MM.1S (cell line): ENCODE data around the gene DNAJC8.

ENCODE experiments used
- DNase-seq: peaks from one replicate; pipeline ENCODE4 v3.0.0-alpha.2; 2015
- H2AFZ ChIP-seq: fragments of 300-600 bp; sonication (generic); 2 replicates; pipeline ENCODE4 v1.6.0; 2016; ENCODE audit warnings: antibody characterized with exemption, low read length
- H3F3A ChIP-seq: fragments of 300-600 bp; sonication (generic); 2 replicates; pipeline ENCODE4 v1.6.1; 2016; ENCODE audit warnings: mild to moderate bottlenecking, antibody characterized with exemption, low read length, moderate library complexity, mixed read lengths; ENCODE audit not compliant: insufficient read depth
- H3K27ac ChIP-seq: fragments of 300-600 bp; sonication (generic); 2 replicates; pipeline ENCODE4 v1.5.1; 2016; ENCODE audit warnings: mild to moderate bottlenecking, low read length
- H3K27me3 ChIP-seq: fragments of 300-600 bp; sonication (generic); replicated peaks from 2 replicates; pipeline ENCODE4 v1.6.0; 2016; ENCODE audit warnings: low read length; ENCODE audit not compliant: insufficient read depth
- H3K36me3 ChIP-seq: fragments of 300-600 bp; sonication (generic); replicated peaks from 2 replicates; pipeline ENCODE4 v1.6.1; 2016; ENCODE audit warnings: mild to moderate bottlenecking, low read length, mixed read lengths; ENCODE audit not compliant: insufficient read depth
- H3K4me1 ChIP-seq: fragments of 300-600 bp; sonication (generic); 2 replicates; pipeline ENCODE4 v1.6.1; 2016; ENCODE audit warnings: low read length, mixed read lengths
- H3K4me2 ChIP-seq: fragments of 300-600 bp; sonication (generic); 2 replicates; pipeline ENCODE4 v1.6.0; 2016; ENCODE audit warnings: low read depth, low read length
- H3K4me3 ChIP-seq: fragments of 300-600 bp; sonication (generic); 2 replicates; pipeline ENCODE4 v1.5.1; 2016; ENCODE audit warnings: low read length, mixed read lengths
- H3K79me2 ChIP-seq: fragments of 300-600 bp; sonication (generic); 2 replicates; pipeline ENCODE4 v1.6.1; 2016; ENCODE audit warnings: mixed run types, low read length, mixed read lengths
- H3K9ac ChIP-seq: fragments of 300-600 bp; sonication (generic); 2 replicates; pipeline ENCODE4 v1.6.1; 2016; ENCODE audit warnings: low read length, mixed read lengths
- H3K9me2 ChIP-seq: fragments of 300-600 bp; sonication (generic); replicated peaks from 2 replicates; pipeline ENCODE4 v1.6.1; 2016; ENCODE audit warnings: mild to moderate bottlenecking, low read length, mixed read lengths; ENCODE audit not compliant: insufficient read depth
- H3K9me3 ChIP-seq: fragments of 300-600 bp; sonication (generic); replicated peaks from 2 replicates; pipeline ENCODE4 v1.6.1; 2016; ENCODE audit warnings: mild to moderate bottlenecking, low read length, mixed read lengths; ENCODE audit not compliant: insufficient read depth
- H4K20me1 ChIP-seq: fragments of 300-600 bp; sonication (generic); 2 replicates; pipeline ENCODE4 v1.6.1; 2016; ENCODE audit warnings: mild to moderate bottlenecking, low read length, moderate library complexity, mixed read lengths; ENCODE audit not compliant: insufficient read depth
- EZH2 ChIP-seq: fragments of 300-600 bp; sonication (generic); optimal IDR thresholded peaks from 2 replicates; pipeline ENCODE3; 2017; ENCODE audit warnings: low read depth, mild to moderate bottlenecking, antibody characterized with exemption, low read length, mixed read lengths
- EZH2phosphoT487 ChIP-seq: fragments of 300-600 bp; sonication (generic); IDR thresholded peaks from 2 replicates; pipeline ENCODE4 v1.6.1; 2018; ENCODE audit warnings: antibody characterized with exemption, low read length
- TF ChIP-seq, protein P1 (sequence below): fragments of 300-600 bp; sonication (generic); IDR thresholded peaks from 2 replicates; pipeline ENCODE4 v1.5.1; 2016; ENCODE audit warnings: antibody characterized with exemption, low read length, mixed read lengths

Gene DNAJC8

DNA sequence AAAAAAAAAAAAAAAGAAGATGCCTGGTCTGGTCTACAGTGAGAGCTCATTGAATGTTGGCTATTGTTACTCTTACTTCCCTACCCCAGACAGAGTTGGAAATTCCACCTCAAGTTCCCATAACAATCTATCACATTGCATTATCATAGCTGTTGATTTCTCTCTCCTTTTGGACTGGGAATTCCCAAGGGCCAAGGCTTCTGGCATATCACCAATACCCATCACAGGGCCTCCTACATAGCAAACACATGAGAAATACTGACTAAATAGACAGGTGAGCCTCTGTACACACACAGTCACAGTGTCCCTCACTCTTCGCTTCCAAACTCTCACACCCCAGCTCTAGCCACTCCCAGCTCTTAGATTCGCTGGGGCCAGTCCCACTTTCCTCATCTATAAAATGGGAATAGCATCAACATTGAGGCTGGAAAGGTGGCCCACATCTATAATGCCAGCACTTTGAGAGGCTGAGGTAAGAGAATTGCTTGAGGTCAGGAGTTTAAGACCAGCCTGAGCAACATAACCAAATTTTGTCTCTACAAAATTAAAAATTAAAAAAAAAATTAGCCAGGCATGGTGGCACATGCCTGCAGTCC, 62.7 kb downstream of the DNAJC8 start:
- Histone ChIP-seq H3K9me3 (no peaks in the 10 kb centered on the region), H3K4me2 (no peak overlapping the region), H3K4me1 (peaks cover 43% of the 10 kb centered on the region), H3K4me3 (no peak overlapping the region), H3K27me3 (no peaks in the 10 kb centered on the region), H3F3A (peaks cover 26% of the 10 kb centered on the region), H3K9me2 (no peaks in the 10 kb centered on the region), H3K36me3 (no peaks in the 10 kb centered on the region), H3K79me2 (no peaks in the 10 kb centered on the region), H3K9ac (no peak overlapping the region), H4K20me1 (no peaks in the 10 kb centered on the region), H2AFZ (no peak overlapping the region), H3K27ac (no peak overlapping the region)
- no peak for DNase-seq
- TF ChIP-seq, protein P1, sequence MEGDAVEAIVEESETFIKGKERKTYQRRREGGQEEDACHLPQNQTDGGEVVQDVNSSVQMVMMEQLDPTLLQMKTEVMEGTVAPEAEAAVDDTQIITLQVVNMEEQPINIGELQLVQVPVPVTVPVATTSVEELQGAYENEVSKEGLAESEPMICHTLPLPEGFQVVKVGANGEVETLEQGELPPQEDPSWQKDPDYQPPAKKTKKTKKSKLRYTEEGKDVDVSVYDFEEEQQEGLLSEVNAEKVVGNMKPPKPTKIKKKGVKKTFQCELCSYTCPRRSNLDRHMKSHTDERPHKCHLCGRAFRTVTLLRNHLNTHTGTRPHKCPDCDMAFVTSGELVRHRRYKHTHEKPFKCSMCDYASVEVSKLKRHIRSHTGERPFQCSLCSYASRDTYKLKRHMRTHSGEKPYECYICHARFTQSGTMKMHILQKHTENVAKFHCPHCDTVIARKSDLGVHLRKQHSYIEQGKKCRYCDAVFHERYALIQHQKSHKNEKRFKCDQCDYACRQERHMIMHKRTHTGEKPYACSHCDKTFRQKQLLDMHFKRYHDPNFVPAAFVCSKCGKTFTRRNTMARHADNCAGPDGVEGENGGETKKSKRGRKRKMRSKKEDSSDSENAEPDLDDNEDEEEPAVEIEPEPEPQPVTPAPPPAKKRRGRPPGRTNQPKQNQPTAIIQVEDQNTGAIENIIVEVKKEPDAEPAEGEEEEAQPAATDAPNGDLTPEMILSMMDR: no peak
- TF ChIP-seq EZH2 (no peak), EZH2phosphoT487 (no peak)

DNA sequence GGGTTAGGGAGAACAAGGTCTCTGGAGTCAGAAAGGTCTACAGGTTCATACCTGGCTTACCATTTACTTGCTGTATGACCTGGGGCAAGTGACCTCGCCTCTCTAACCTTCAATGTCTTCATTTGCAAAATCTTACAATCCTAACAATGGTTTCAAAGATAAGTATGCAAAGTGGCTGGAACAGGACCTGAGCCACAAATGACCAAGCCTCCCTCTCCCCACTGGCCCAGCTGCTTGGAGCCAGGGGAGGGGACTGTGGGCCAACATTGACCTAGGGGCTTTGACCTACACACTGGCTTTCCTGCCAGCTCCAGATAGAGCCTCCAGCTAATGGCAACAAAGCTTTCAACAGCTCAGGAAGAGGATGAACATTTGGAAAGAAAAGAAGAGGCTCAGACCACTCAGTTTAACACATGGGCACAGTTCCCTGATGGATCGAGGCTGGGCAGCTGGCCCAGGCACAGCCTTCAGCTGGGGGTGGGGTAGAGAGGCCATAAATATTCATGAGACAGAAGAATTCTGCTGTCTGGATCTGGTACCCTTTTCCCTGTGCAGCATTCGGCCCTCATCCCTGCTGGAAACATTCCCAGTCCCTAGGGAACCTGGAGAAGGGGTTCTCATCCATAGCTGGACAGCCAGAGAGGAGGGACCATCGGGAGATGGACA, 69.2 kb downstream of the DNAJC8 start:
- TF ChIP-seq EZH2 (no peak), EZH2phosphoT487 (no peak)
- TF ChIP-seq, protein P1: no peak
- Histone ChIP-seq H3K27ac (no peak overlapping the region), H3K36me3 (no peaks in the 10 kb centered on the region), H3K9ac (no peak overlapping the region), H3F3A (no peaks in the 10 kb centered on the region), H3K9me2 (no peaks in the 10 kb centered on the region), H4K20me1 (no peaks in the 10 kb centered on the region), H3K4me3 (no peak overlapping the region), H3K27me3 (no peaks in the 10 kb centered on the region), H3K79me2 (no peaks in the 10 kb centered on the region), H2AFZ (no peak overlapping the region), H3K4me2 (no peak overlapping the region), H3K4me1 (peaks cover 5% of the 10 kb centered on the region), H3K9me3 (no peaks in the 10 kb centered on the region)
- no peak for DNase-seq

DNA sequence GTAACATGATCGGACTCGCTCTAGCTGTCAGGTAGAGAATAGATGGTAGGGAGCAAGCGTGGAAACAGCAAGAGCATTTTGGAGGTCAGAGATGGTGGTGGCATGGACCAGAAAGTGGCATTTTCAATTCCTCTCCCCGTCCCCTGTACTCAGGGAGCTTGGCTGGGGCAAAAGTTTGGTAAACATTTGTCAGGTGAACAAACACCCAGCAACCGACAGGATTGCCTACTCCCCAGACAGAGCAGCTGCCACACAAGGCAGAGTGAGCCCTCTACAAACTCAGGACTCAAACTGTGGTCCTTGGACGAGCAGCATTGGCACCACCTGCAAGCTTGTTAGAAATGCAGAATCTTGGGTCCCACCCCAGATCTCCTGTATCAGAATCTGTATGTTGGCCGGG, 70.7 kb downstream of the DNAJC8 start:
- H3K4me3 ChIP-seq: no peak overlapping the region
- H3K79me2 ChIP-seq: no peaks in the 10 kb centered on the region
- no peaks in the 10 kb centered on the region for H3K36me3 ChIP-seq
- no peaks in the 10 kb centered on the region for H3K4me1 ChIP-seq
- no peaks in the 10 kb centered on the region for H3K9me2 ChIP-seq
- no peaks in the 10 kb centered on the region for H3K9me3 ChIP-seq
- H3K9ac ChIP-seq: no peak overlapping the region
- TF ChIP-seq EZH2 (no peak), EZH2phosphoT487 (no peak)
- TF ChIP-seq, protein P1: no peak
- H3F3A ChIP-seq: no peaks in the 10 kb centered on the region
- H3K27me3 ChIP-seq: no peaks in the 10 kb centered on the region
- no peak overlapping the region for H3K4me2 ChIP-seq
- H2AFZ ChIP-seq: no peak overlapping the region
- H3K27ac ChIP-seq: no peak overlapping the region
- no peaks in the 10 kb centered on the region for H4K20me1 ChIP-seq
- DNase-seq: no peak
